K562 (cell line): Measurements from ENCODE around the gene COL20A1. TPM values are rescaled to one million over a fixed set of nuclear protein-coding genes. Genes with fewer than 3 reads are reported as not detected.

Source experiments
- MCM3 ChIP-seq: fragments of 450-650 bp; IDR thresholded peaks from 2 replicates; pipeline ENCODE4 v1.6.1; 2016
- ZNF121 ChIP-seq: sonication (generic); formaldehyde crosslinking; conservative IDR thresholded peaks from 2 replicates; pipeline ENCODE4 v1.8.0; 2022; ENCODE audit warnings: missing genetic modification reagents
- polyA plus RNA-seq, 8 experiments: library from polyadenylated mRNA; depleted of rRNA in 4 of 8; stranded (reverse) in 5 of 8; unstranded in 3 of 8; fragments of >200 nt; fragmentation: Nextera tagmentation in 2 of 8; fragmentation: Illumina TruSeq in 1 of 8; extraction: Ambion mirVana in 2 of 8; extraction: Trizol in 1 of 8; gene quantifications; 2 replicates each; pipeline versions ENCODE4 v1.2.1 to v1.2.3, GENCODE V29; 2011 to 2014; ENCODE audit warnings: inconsistent platforms in 1 of 8, missing spikeins in 1 of 8
- total RNA-seq, 7 experiments: library from RNA; depleted of rRNA in 6 of 7; stranded (reverse); fragments of >200 nt in 6 of 7; fragmentation: Illumina TruSeq in 2 of 7; extraction: Trizol in 2 of 7; gene quantifications; 2 replicates each; pipeline versions ENCODE4 v1.2.1 to v1.2.3, GENCODE V29; 2011 to 2021; ENCODE audit warnings: low replicate concordance in 1 of 7
- TF ChIP-seq, protein P1 (sequence below), 2 experiments: fragments of 450-650 bp; IDR thresholded peaks; 2 replicates each; pipeline ENCODE4 v1.6.1; 2016; ENCODE audit warnings: mild to moderate bottlenecking in 2 of 2, borderline replicate concordance in 1 of 2, low read depth in 1 of 2, moderate library complexity in 1 of 2

Gene COL20A1
- total and polyA plus RNA-seq, 9 of the 15 experiments (the other 6 are each of a cell fraction or from before 2014, with no cell fraction given): not detected

DNA sequence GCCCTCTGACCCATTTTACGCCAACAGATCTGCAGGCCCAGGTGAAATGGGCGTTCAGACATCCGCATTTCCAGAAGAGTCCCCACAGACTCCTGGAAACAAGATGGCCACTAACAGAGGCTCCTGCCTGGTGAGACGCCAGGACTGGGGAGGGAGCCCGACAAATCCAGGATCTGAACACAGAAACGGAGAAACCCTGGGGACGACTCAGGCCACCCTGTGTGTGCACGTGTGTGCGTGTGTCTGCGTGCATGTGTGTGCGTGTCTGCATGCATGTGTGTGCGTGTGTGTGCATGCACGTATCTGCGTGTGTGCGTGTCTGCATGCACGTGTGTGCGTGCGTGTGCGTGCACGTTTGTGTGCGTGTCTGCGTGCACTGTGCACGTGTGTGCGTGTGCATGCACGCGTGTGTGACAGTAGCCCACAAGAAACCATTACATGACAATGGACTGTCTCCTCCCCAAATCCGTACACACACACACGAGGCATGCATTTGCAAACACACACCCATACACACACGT, 43.3 kb downstream of the COL20A1 start (continued):
- TF ChIP-seq, protein P1, sequence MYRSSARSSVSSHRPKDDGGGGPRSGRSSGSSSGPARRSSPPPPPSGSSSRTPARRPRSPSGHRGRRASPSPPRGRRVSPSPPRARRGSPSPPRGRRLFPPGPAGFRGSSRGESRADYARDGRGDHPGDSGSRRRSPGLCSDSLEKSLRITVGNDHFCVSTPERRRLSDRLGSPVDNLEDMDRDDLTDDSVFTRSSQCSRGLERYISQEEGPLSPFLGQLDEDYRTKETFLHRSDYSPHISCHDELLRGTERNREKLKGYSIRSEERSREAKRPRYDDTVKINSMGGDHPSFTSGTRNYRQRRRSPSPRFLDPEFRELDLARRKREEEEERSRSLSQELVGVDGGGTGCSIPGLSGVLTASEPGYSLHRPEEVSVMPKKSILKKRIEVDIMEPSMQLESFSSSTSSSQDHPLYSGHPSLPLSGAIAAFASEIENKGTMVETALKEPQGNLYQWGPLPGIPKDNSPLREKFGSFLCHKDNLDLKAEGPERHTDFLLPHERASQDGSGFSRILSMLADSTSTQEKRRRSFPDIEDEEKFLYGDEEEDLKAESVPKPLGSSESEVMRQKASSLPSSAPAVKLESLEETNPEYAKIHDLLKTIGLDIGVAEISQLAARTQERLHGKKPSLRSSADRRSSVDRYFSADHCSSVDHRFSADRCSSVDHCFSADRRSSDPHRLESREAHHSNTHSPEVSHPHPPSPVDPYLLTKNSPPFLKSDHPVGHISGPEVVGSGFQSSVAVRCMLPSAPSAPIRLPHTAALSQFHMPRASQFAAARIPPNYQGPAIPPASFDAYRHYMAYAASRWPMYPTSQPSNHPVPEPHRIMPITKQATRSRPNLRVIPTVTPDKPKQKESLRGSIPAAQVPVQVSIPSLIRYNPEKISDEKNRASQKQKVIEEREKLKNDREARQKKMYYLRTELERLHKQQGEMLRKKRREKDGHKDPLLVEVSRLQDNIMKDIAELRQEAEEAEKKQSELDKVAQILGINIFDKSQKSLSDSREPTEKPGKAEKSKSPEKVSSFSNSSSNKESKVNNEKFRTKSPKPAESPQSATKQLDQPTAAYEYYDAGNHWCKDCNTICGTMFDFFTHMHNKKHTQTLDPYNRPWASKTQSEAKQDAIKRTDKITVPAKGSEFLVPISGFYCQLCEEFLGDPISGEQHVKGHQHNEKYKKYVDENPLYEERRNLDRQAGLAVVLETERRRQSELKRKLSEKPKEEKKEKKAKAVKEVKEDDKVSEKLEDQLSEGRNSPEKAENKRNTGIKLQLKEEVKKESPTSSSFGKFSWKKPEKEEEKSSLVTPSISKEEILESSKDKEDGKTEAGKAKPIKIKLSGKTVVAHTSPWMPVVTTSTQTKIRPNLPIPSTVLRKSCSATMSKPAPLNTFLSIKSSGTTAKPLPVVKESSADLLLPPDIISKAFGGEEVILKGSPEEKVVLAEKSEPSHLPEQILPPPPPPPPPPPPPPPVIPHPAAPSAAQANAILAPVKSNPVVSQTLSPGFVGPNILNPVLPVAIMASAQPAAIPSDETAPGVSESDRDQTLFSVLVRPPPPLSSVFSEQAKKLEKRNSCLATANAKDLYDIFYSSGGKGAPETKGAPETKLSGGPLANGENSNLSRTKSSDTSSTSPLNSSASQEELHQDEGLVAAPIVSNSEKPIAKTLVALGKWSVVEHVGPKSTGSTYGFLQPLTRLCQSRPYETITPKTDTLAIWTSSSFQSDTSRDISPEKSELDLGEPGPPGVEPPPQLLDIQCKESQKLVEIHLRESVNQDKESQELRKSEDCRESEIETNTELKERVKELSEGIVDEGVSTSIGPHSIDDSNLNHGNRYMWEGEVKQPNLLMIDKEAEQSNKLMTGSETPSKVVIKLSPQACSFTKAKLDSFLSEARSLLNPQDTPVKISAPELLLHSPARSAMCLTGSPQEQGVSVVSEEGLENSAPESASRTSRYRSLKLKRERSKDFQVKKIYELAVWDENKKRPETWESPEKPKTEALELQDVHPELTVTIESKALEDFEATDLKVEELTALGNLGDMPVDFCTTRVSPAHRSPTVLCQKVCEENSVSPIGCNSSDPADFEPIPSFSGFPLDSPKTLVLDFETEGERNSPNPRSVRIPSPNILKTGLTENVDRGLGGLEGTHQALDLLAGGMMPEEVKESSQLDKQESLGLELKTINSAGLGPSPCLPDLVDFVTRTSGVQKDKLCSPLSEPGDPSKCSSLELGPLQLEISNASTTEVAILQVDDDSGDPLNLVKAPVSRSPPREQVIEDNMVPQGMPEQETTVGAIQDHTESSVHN (IDR thresholded peaks at IDR 0.05; ENCODE audit: borderline replicate concordance in 1 of 2, low read depth in 1 of 2): no peak
- TF ChIP-seq MCM3 (no peak), ZNF121 (no peak)
